HepG2 (cell line): Measurements from ENCODE around the gene TRIM67. TPM values are rescaled to one million over a fixed set of nuclear protein-coding genes. Genes with fewer than 3 reads are reported as not detected.
"Not testable (repeated sequence)": the region's sequence is repeated elsewhere in the genome, so short reads cannot be mapped to it uniquely, and the experiment has no call there.

ENCODE experiments used
- ATAC-seq: fragments of 200-7000 bp; cut with Tn5 transposase; 3 replicates; pipeline ENCODE4 v1.9.1; 2020; ENCODE audit warnings: mild to moderate bottlenecking, moderate library complexity
- BruUV-seq: library from RNA; stranded (reverse); fragments of 400-500 nt; replicated peaks from 2 replicates; lab custom pipeline; 2021; lab: Mats Ljungman, UMichigan
- CTCF ChIA-PET: fragments of 300-600 bp; formaldehyde crosslinking; extraction: SDS; loops from one replicate; lab custom pipeline; 2021; ENCODE audit warnings: low total read pairs, inconsistent platforms, low intra/inter-chr PET ratio; lab: Yijun Ruan, JAX
- POLR2A ChIA-PET: fragments of 350-600 bp; sonication (Branson Sonifier 250); formaldehyde crosslinking; loops from one replicate; lab custom pipeline; 2020; ENCODE audit warnings: antibody characterized with exemption, inconsistent platforms; lab: Yijun Ruan, JAX
- DNase-seq: peaks from one replicate; pipeline ENCODE4 v3.0.0-alpha.2; 2015; ENCODE audit warnings: low spot score
- FAIRE-seq: peaks from 3 replicates; lab custom pipeline; 2011; peaks lifted over from hg19 to GRCh38; lab: Jason Lieb, UNC
- H2AFZ ChIP-seq: one replicate; pipeline ENCODE4 v1.6.1; 2011; ENCODE audit warnings: low read length, inconsistent platforms
- H3K27ac ChIP-seq: fragments of 300-600 bp; 3 replicates; pipeline ENCODE4 v1.8.0; 2011; ENCODE audit warnings: mixed run types, mild to moderate bottlenecking, mixed read lengths, low read length, inconsistent platforms; ENCODE audit not compliant: insufficient read depth; ENCODE audit errors: extremely low read length
- H3K27me3 ChIP-seq, 2 experiments: fragments of 200-600 bp in 1 of 2; 2 replicates in 1 of 2; 3 replicates in 1 of 2; pipeline versions ENCODE4 v1.6.0 to v1.8.0; 2011; ENCODE audit warnings: low read length in 2 of 2, mild to moderate bottlenecking in 2 of 2, moderate library complexity in 2 of 2, inconsistent platforms in 1 of 2; ENCODE audit not compliant: insufficient read depth in 2 of 2, control insufficient read depth in 1 of 2
- H3K36me3 ChIP-seq, 2 experiments: fragments of 200-600 bp in 1 of 2; replicated peaks in 1 of 2; 2 replicates in 1 of 2; 3 replicates in 1 of 2; pipeline versions ENCODE4 v1.5.1 to v1.8.0; 2011; ENCODE audit warnings: low read length in 2 of 2, inconsistent platforms in 1 of 2; ENCODE audit not compliant: insufficient read depth in 2 of 2, control insufficient read depth in 1 of 2
- H3K4me1 ChIP-seq: 2 replicates; pipeline ENCODE4 v1.5.1; 2012; ENCODE audit warnings: low read length, inconsistent platforms; ENCODE audit not compliant: insufficient read depth
- H3K4me2 ChIP-seq: 2 replicates; pipeline ENCODE4 v1.6.0; 2011; ENCODE audit warnings: low read depth, low read length, inconsistent platforms
- H3K4me3 ChIP-seq, 3 experiments: fragments of 200-600 bp in 1 of 3; sonication (generic), shearing (Covaris generic) in 1 of 3; replicated peaks in 1 of 3; 2 replicates each; pipeline ENCODE4 v1.5.1; 2011 to 2016; ENCODE audit warnings: low read length in 3 of 3, inconsistent platforms in 2 of 3, low read depth in 2 of 3, mild to moderate bottlenecking in 2 of 3, control low read depth in 1 of 3, mixed read lengths in 1 of 3; ENCODE audit not compliant: insufficient read depth in 1 of 3
- H3K79me2 ChIP-seq: one replicate; pipeline ENCODE4 v1.6.1; 2011; ENCODE audit warnings: low read length, inconsistent platforms; ENCODE audit not compliant: insufficient read depth
- H3K9ac ChIP-seq: 2 replicates; pipeline ENCODE4 v1.6.0; 2011; ENCODE audit warnings: mild to moderate bottlenecking, low read depth, low read length, inconsistent platforms; ENCODE audit not compliant: insufficient read depth
- H3K9me3 ChIP-seq: 2 replicates; pipeline ENCODE4 v1.5.1; 2012; ENCODE audit warnings: mild to moderate bottlenecking, low read length
- H4K20me1 ChIP-seq: 2 replicates; pipeline ENCODE4 v1.6.0; 2011; ENCODE audit warnings: inconsistent platforms, mild to moderate bottlenecking, low read length, moderate library complexity; ENCODE audit not compliant: insufficient read depth
- WGBS: methylation state at CpG from one replicate; pipeline ENCODE4 v1.1.6; 2017; ENCODE audit warnings: low lambda C conversion rate; 5-methylcytosine and 5-hydroxymethylcytosine counted together
- in situ Hi-C: cut with HindIII; loops from 2 replicates; pipeline ENCODE4 v1.10.0; 2017; ENCODE audit warnings: low pct_unique_long_range_greater_than_20kb; ENCODE audit not compliant: extremely low pct_ligation_motif_present
- intact Hi-C: fragments of 100-400 bp; cut with micrococcal nuclease; formaldehyde crosslinking; loops from one replicate; pipeline ENCODE4 v1.10.0; 2022; ENCODE audit not compliant: unreplicated experiment
- polyA plus RNA-seq, 8 experiments: library from polyadenylated mRNA; depleted of rRNA in 3 of 8; stranded (reverse) in 7 of 8; unstranded in 1 of 8; fragments of >200 nt; fragmentation: Illumina TruSeq in 4 of 8; extraction: Trizol in 4 of 8; gene quantifications; 2 replicates each; pipeline versions ENCODE4 v1.2.1 to v1.2.3, GENCODE V29; 2011 to 2016; ENCODE audit warnings: low read depth in 4 of 8, missing spikeins in 1 of 8, mixed read lengths in 1 of 8; ENCODE audit not compliant: insufficient read depth in 1 of 8
- total RNA-seq, 5 experiments: library from RNA; depleted of rRNA; stranded (reverse); fragments of >200 nt; fragmentation: Illumina TruSeq; extraction: Trizol; gene quantifications; 2 replicates each; pipeline ENCODE4 v1.2.3, GENCODE V29; 2016; ENCODE audit warnings: low read depth in 1 of 5
- TF ChIP-seq, protein P1 (sequence below), 2 experiments: sonication (generic) in 1 of 2; formaldehyde crosslinking in 1 of 2; IDR thresholded peaks; 2 replicates each; pipeline versions ENCODE4 v1.4.0 to v1.6.1; 2016 to 2020; ENCODE audit warnings: borderline replicate concordance in 1 of 2, low read depth in 1 of 2, mild to moderate bottlenecking in 1 of 2, missing genetic modification reagents in 1 of 2

The TRIM67 gene
- total and polyA plus RNA-seq, 2 of the 13 experiments (the other 11 are each of a cell fraction or from before 2014, with no cell fraction given): not detected

DNA sequence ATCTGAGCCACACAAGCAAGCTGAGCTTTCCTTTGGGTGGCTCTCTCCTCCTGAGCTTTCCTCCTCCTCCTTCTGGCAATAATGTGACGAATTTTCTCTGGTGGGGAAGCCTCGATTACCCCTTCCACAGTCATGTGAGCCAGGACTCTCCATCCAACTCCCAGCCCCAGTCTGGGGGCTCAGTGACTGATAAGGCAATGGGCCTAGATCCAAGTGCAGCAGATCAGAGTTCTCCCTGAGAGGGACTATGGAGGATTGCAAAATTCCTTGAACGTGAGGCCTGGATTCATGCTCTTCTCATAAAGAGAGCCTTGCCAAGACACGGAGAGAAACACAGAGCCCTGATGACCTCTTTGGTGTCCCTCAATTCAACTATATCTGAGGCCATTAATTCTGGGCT, 31.3 kb upstream of the TRIM67 start (continued):
- TF ChIP-seq, protein P1, sequence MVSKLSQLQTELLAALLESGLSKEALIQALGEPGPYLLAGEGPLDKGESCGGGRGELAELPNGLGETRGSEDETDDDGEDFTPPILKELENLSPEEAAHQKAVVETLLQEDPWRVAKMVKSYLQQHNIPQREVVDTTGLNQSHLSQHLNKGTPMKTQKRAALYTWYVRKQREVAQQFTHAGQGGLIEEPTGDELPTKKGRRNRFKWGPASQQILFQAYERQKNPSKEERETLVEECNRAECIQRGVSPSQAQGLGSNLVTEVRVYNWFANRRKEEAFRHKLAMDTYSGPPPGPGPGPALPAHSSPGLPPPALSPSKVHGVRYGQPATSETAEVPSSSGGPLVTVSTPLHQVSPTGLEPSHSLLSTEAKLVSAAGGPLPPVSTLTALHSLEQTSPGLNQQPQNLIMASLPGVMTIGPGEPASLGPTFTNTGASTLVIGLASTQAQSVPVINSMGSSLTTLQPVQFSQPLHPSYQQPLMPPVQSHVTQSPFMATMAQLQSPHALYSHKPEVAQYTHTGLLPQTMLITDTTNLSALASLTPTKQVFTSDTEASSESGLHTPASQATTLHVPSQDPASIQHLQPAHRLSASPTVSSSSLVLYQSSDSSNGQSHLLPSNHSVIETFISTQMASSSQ (IDR thresholded peaks at IDR 0.05; ENCODE audit: low read depth): no peak
- TF ChIP-seq, protein P1 (CRISPR knock-in tag; IDR thresholded peaks at IDR 0.05; ENCODE audit: borderline replicate concordance): no peak

DNA sequence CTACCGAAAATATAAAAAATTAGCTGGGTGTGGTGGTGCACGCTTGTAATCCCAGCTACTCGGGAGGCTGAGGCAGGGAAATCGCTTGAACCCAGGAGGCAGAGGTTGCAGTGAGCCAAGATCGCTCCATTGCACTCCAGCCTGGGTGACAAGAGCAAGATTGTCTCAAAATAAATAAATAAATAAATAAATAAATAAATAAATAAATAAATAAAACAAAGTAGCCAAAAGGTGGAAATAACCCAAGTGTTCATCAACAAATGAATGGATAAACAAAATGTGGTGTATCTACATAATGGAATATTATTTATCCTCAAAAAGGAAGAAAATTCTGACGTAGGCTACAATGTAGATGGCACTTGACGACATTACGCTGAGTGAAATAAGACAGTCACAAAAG, 29.3 kb upstream of the TRIM67 start:
- in situ Hi-C loops: not testable (repeated sequence)

More for the DNA sequence above, 29.3 kb upstream of the TRIM67 start:
- FAIRE-seq, H3K79me2 ChIP-seq, H3K36me3 ChIP-seq, intact Hi-C loops, H3K4me2 ChIP-seq, DNase-seq, H3K27ac ChIP-seq, POLR2A ChIA-PET, H4K20me1 ChIP-seq, BruUV-seq, H3K9ac ChIP-seq, ATAC-seq, CTCF ChIA-PET, H2AFZ ChIP-seq, H3K9me3 ChIP-seq, H3K27me3 ChIP-seq, H3K4me1 ChIP-seq, H3K4me3 ChIP-seq: not testable (repeated sequence)
- WGBS: 77% methylated on average over 8 of the region's 8 CpGs
